ENCODE measurements around the gene TSPAN16. TPM values are rescaled to one million over a fixed set of nuclear protein-coding genes. Genes with fewer than 3 reads are reported as not detected.

TSPAN16 gene
- total RNA-seq, 1 donor from 2014 or later = not detected

DNA sequence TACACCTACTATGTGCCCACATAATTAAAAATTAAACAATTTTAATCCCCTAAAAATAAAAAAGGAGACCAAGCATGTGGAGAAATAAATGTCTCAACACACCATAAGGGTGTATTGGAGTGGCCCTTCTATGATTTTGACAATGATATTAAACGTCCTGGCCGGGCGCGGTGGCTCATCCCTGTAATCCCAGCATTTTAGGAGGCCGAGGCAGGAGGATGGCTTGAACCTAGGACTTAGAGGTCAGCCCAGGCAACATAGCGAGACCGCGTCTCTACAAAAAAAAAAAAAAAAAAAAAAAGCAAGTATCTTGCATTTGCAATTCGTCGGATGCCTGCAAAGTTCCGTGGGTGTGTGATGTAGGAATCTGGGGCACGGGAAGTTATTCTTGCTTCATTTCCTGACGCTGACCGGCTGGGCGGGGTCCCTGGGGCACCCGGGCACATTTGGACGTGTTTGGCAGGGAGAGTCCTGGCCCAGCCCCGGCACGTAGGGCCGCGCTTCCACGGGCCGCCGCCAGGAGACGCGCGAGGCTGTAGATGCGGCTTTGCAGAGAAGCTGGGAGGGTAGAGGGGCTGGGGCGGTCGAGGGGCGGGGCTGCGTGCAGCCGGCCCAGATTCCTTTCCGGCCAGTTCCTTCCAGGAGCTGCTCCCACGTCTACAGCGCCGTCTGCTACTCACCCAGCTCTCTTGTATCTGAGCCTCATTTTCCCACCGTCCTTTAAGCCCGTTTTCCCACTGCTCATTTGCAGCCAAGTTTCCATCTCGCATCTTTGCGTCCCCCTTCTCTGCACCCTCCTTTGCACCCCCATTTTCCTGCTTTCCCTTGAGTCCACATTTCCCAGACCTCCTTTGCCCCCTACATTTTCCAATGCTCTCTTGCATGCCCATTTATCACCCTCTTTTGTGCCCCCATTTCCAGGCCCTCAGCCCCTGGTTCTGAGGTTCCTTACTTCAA, 2.2 kb upstream of the TSPAN16 start:
- Histone ChIP-seq H3K4me3 (peak overlapping the region in 1 of 2 donors; percentile 12), H3K4me1 (peaks cover 26% of the 10 kb centered on the region), H3K27me3 (no peaks in the 10 kb centered on the region), H3K27ac (peak overlapping the region; percentile 52), H3K9me3 (no peaks in the 10 kb centered on the region), H3K36me3 (no peaks in the 10 kb centered on the region)
- intact Hi-C loops (cut with DNase I) = loop anchor here (2.0 to 10.0 kb wide), 3 partner anchors 87 to 191 kb away; partner anchors contain the start of gene ELAVL3
- TF ChIP-seq POLR2AphosphoS5 (IDR thresholded peaks at IDR 0.05; ENCODE audit: insufficient read depth in 1 of 2, low read depth in 1 of 2) (peak; percentile 84 to 91), POLR2A (IDR thresholded peaks at IDR 0.05) (peak in 1 of 2 donors; percentile 14), CTCF (IDR thresholded peaks at IDR 0.05) (peak; percentile 97 to 99 (median 97))
- DNase-seq (ENCODE audit: extremely low spot score in 2 of 2) = peak in 1 of 2 donors; percentile 97

- Histone ChIP-seq H3K4me3 (no peak overlapping the region), H3K36me3 (no peaks in the 10 kb centered on the region), H3K9me3 (no peaks in the 10 kb centered on the region), H3K4me1 (peaks cover 26% of the 10 kb centered on the region), H3K27me3 (no peaks in the 10 kb centered on the region), H3K27ac (peak overlapping the region; percentile 20)
- intact Hi-C loops (cut with DNase I) = loop anchor here (2.0 to 10.0 kb wide), 3 partner anchors 86 to 190 kb away; partner anchors contain the start of gene ELAVL3
- no peak for TF ChIP-seq POLR2A (IDR thresholded peaks at IDR 0.05)
- no peak for TF ChIP-seq POLR2AphosphoS5 (IDR thresholded peaks at IDR 0.05; ENCODE audit: insufficient read depth in 1 of 2, low read depth in 1 of 2)
- no peak for TF ChIP-seq CTCF (IDR thresholded peaks at IDR 0.05)
- no peak for DNase-seq (ENCODE audit: extremely low spot score in 2 of 2)
Observed at GRCh38 chr19:11295180-11295579, 780 bp upstream of the TSPAN16 start.

DNA sequence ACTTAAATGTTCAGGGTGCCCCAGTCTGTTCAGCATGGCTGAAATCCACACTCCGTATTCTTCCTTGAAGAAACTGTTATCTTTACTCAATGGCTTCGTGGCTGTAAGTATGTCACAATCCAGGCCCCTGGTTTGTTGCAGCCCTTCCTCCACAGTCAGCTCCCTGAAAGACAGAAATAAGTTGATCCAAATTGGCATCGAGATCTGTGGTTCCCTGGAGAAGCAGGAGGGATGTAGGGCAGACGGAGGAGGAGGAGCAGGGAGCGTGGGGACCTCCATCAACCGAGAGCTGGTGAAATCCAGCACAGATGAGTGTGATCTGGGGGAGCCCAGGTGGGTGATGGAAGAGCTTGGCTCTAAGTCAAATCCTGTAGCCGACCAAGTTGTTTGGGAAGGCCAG, 304 bp downstream of the TSPAN16 start:
- peak in 1 of 2 donors; percentile 14 for TF ChIP-seq POLR2AphosphoS5 (IDR thresholded peaks at IDR 0.05; ENCODE audit: insufficient read depth in 1 of 2, low read depth in 1 of 2)
- TF ChIP-seq CTCF (IDR thresholded peaks at IDR 0.05) = no peak
- no peaks in the 10 kb centered on the region for H3K9me3 ChIP-seq
- no peaks in the 10 kb centered on the region for H3K36me3 ChIP-seq
- DNase-seq (ENCODE audit: extremely low spot score in 2 of 2) = peak in 1 of 2 donors; percentile 93
- peaks cover 26% of the 10 kb centered on the region for H3K4me1 ChIP-seq
- intact Hi-C loops (cut with DNase I) = loop anchor here (10.0 kb wide), 2 partner anchors 159 to 189 kb away; partner anchors contain the start of gene ELAVL3
- peak overlapping the region; percentile 72 for H3K27ac ChIP-seq
- H3K27me3 ChIP-seq = no peaks in the 10 kb centered on the region
- H3K4me3 ChIP-seq = no peak overlapping the region

- Histone ChIP-seq H3K4me1 (peaks cover 12% of the 10 kb centered on the region), H3K4me3 (no peak overlapping the region), H3K36me3 (no peaks in the 10 kb centered on the region), H3K27me3 (no peaks in the 10 kb centered on the region), H3K9me3 (no peaks in the 10 kb centered on the region), H3K27ac (no peak overlapping the region)
- no peak for DNase-seq (ENCODE audit: extremely low spot score in 2 of 2)
- TF ChIP-seq CTCF (IDR thresholded peaks at IDR 0.05) = no peak
- no peak for TF ChIP-seq POLR2A (IDR thresholded peaks at IDR 0.05)
- no peak for TF ChIP-seq POLR2AphosphoS5 (IDR thresholded peaks at IDR 0.05; ENCODE audit: insufficient read depth in 1 of 2, low read depth in 1 of 2)
- intact Hi-C loops (cut with DNase I) = loop anchor here (10.0 kb wide), 2 partner anchors 155 to 185 kb away; partner anchors contain the start of gene ELAVL3
Observed at GRCh38 chr19:11299946-11300810, 4.2 kb downstream of the TSPAN16 start.

Data from vagina (tissue), 2 donors.